Pancreas (tissue), 10 donors: ENCODE measurements around the gene FGF12. TPM values are rescaled to one million over a fixed set of nuclear protein-coding genes. Genes with fewer than 3 reads are reported as not detected.

Source experiments
- ATAC-seq, 4 donors: fragments of 200-7000 bp; cut with Tn5 transposase; one replicate each; pipeline versions ENCODE4 v1.8.0 to v1.9.1; 2020; ENCODE audit warnings: mild to moderate bottlenecking in 4 of 4, moderate library complexity in 4 of 4
- DNase-seq, 6 donors: peaks; one replicate each; pipeline ENCODE4 v3.0.0-alpha.2; 2020
- FAIRE-seq: peaks from 2 replicates; lab custom pipeline; 2012; peaks lifted over from hg19 to GRCh38; lab: Jason Lieb, UNC
- H3K27ac ChIP-seq, 4 donors: fragments of 200-600 bp; sonication (generic); 1 replicate in 3 of 4; 2 replicates in 1 of 4; pipeline versions ENCODE4 v1.5.0 to v1.8.0; 2020
- H3K27me3 ChIP-seq, 4 donors: fragments of 200-600 bp; one replicate each; pipeline ENCODE4 v1.8.0; 2021
- H3K36me3 ChIP-seq, 3 donors: fragments of 200-600 bp; sonication (generic) in 1 of 3; one replicate each; pipeline versions ENCODE4 v1.5.0 to v1.8.0; 2020 to 2021
- H3K4me1 ChIP-seq, 3 donors: fragments of 200-600 bp; one replicate each; pipeline ENCODE4 v1.8.0; 2021
- H3K4me3 ChIP-seq, 4 donors: fragments of 200-600 bp; sonication (generic) in 2 of 4; one replicate each; pipeline versions ENCODE4 v1.5.0 to v1.8.0; 2020 to 2021
- H3K9me3 ChIP-seq, 4 donors: fragments of 200-600 bp; one replicate each; pipeline ENCODE4 v1.8.0; 2021
- CTCF ChIP-seq, 4 donors: fragments of 200-600 bp; sonication (generic) in 3 of 4; IDR thresholded peaks; one replicate each; pipeline versions ENCODE4 v1.5.0 to v1.8.0; 2021; ENCODE audit warnings: antibody characterized with exemption in 4 of 4
- WGBS, 2 donors: extraction: QIAGEN DNeasy Blood & Tissue Kit; methylation state at CpG; one replicate each; pipeline ENCODE4 v1.1.7; 2013; 5-methylcytosine and 5-hydroxymethylcytosine counted together
- intact Hi-C, 3 donors: fragments of 100-400 bp; cut with DNase I; formaldehyde crosslinking; loops; one replicate each; pipeline versions ENCODE4 v1.11.1 to v1.14.2; 2022
- polyA plus RNA-seq, 2 donors: library from polyadenylated mRNA; stranded (reverse); fragments of 200-250 nt; gene quantifications; one replicate each; pipeline ENCODE4 v1.2.3, GENCODE V29; 2013
- total RNA-seq, 6 donors: library from RNA; stranded (reverse); fragmentation: NEBNext Ultra II Directional in 4 of 6; extraction: Animal tissue kit (Norgen Biotek cat#: 25700) in 4 of 6; gene quantifications; one replicate each; pipeline versions ENCODE4 v1.2.1 to v1.2.4, GENCODE V29; 2021 to 2023
- donor health status: healthy with polysubstance abuse.
- donor health status: DM: no; HTN: no; CAD: no; lungs with moderate emphysema.
- donor health status: DM: no; HTN: no; CAD: no.
- donor health status: control.
- donor health status: control.
- donor health status: Bipolar disorder and iron deficiency.
- donor health status: DM: yes; HTN: yes; CAD: no.
- donor health status: DM: no; HTN: no; CAD: no.
- donor health status: DM: no; HTN: no; CAD: no.
- donor health status: DM: yes; HTN: yes; CAD: no.

The FGF12 gene
- total and polyA plus RNA-seq, 8 donors = 3.6 to 8.6 (median 6.4) TPM

- DNase-seq (no peak), ATAC-seq (no peak), FAIRE-seq (no peak)
- intact Hi-C loops = no loop called here
- Histone ChIP-seq H3K4me1 (no peaks in the 10 kb centered on the region), H3K9me3 (no peaks in the 10 kb centered on the region), H3K36me3 (no peaks in the 10 kb centered on the region), H3K27me3 (no peaks in the 10 kb centered on the region), H3K27ac (no peak overlapping the region), H3K4me3 (no peak overlapping the region)
- TF ChIP-seq CTCF (IDR thresholded peaks at IDR 0.05) = no peak
- WGBS, 2 donors = 52 to 61% methylated on average over 1 of the region's 1 CpG
Measured at GRCh38 chr3:192091831-192092230, 635.5 kb downstream of the FGF12 start.

- no peak for ATAC-seq
- Histone ChIP-seq H3K9me3 (no peaks in the 10 kb centered on the region), H3K4me1 (no peaks in the 10 kb centered on the region), H3K27ac (no peak overlapping the region), H3K27me3 (no peaks in the 10 kb centered on the region), H3K36me3 (no peaks in the 10 kb centered on the region), H3K4me3 (no peak overlapping the region)
- intact Hi-C loops = no loop called here
- FAIRE-seq = no peak
- no peak for DNase-seq
- TF ChIP-seq CTCF (IDR thresholded peaks at IDR 0.05) = no peak
Measured at GRCh38 chr3:192090586-192090985, 636.8 kb downstream of the FGF12 start.

Other genes with a start within 250 kb of the FGF12 start
- 1 to 10 TPM in 3 of 6 donors, under 1 TPM in 3; 0.37 to 2.3 (median 0.94) TPM for gene MB21D2, start 190.3 kb upstream of the FGF12 start, total RNA-seq
- gene MB21D2, start 190.3 kb upstream of the FGF12 start, polyA plus RNA-seq = 1 to 10 TPM in 1 of 2 donors, under 1 TPM in 1; 0.53 to 1.7 TPM